A549 (cell line): ENCODE measurements around the gene DBF4B. TPM values are rescaled to one million over a fixed set of nuclear protein-coding genes. Genes with fewer than 3 reads are reported as not detected.

Source experiments
- ATAC-seq, 2 experiments: fragments of 200-7000 bp in 1 of 2; fragments of >200 bp in 1 of 2; cut with Nextera tagmentation in 1 of 2; cut with Tn5 transposase in 1 of 2; 3 replicates each; pipeline versions ENCODE4 v1.8.0 to v1.9.1; 2018 to 2020; ENCODE audit warnings: mild to moderate bottlenecking in 1 of 2, moderate library complexity in 1 of 2
- CTCF ChIA-PET: fragments of 300-600 bp; sonication (Branson Sonifier 250); formaldehyde crosslinking; extraction: SDS; loops from one replicate; lab custom pipeline; 2021; ENCODE audit warnings: antibody characterized with exemption, inconsistent platforms; lab: Yijun Ruan, JAX
- POLR2A ChIA-PET: fragments of 350-600 bp; formaldehyde crosslinking; extraction: SDS; loops from one replicate; lab custom pipeline; 2021; ENCODE audit warnings: antibody characterized with exemption, inconsistent platforms; lab: Yijun Ruan, JAX
- DNase-seq, 2 experiments: peaks; one replicate each; pipeline versions ENCODE4 v3.0.0 to v3.0.0-alpha.2; 2011 to 2016; ENCODE audit warnings: low read depth in 1 of 2, low spot score in 1 of 2
- FAIRE-seq: peaks from 2 replicates; lab custom pipeline; 2011; peaks lifted over from hg19 to GRCh38; lab: Jason Lieb, UNC
- H3K27ac ChIP-seq, 2 experiments: fragments of >200 bp; sonication (Bioruptor Twin); formaldehyde crosslinking; 3 replicates each; pipeline ENCODE4 v1.5.1; 2016 to 2017
- H3K4me1 ChIP-seq: fragments of >200 bp; sonication (Bioruptor Twin); formaldehyde crosslinking; 3 replicates; pipeline ENCODE4 v1.6.1; 2016
- H3K4me2 ChIP-seq: fragments of >200 bp; sonication (Bioruptor Twin); formaldehyde crosslinking; 3 replicates; pipeline ENCODE4 v1.6.1; 2016
- H3K4me3 ChIP-seq: fragments of >200 bp; sonication (Bioruptor Twin); formaldehyde crosslinking; 3 replicates; pipeline ENCODE4 v1.5.1; 2016
- H3K9me3 ChIP-seq: fragments of >200 bp; sonication (Bioruptor Twin); formaldehyde crosslinking; 3 replicates; pipeline ENCODE4 v1.6.1; 2016
- CBX2 ChIP-seq: fragments of 200-600 bp; sonication (generic); IDR thresholded peaks from 2 replicates; pipeline ENCODE4 v1.6.1; 2016; ENCODE audit warnings: low read depth, mild to moderate bottlenecking, borderline replicate concordance
- CBX8 ChIP-seq: fragments of 200-600 bp; sonication (generic); IDR thresholded peaks from 2 replicates; pipeline ENCODE4 v1.6.1; 2016
- CHD4 ChIP-seq: fragments of 200-600 bp; sonication (generic); IDR thresholded peaks from 2 replicates; pipeline ENCODE4 v1.6.1; 2016; ENCODE audit warnings: antibody characterized with exemption, mild to moderate bottlenecking, borderline replicate concordance
- CTCF ChIP-seq: fragments of >200 bp; sonication (Bioruptor Twin); formaldehyde crosslinking; IDR thresholded peaks from 3 replicates; pipeline ENCODE4 v1.5.1; 2016
- EHF ChIP-seq: fragments of 250-450 bp; sonication (Bioruptor Pico); IDR thresholded peaks from 2 replicates; pipeline ENCODE4 v1.5.0; 2020; ENCODE audit warnings: mild to moderate bottlenecking
- ELK1 ChIP-seq: fragments of 150-350 bp; IDR thresholded peaks from 2 replicates; pipeline ENCODE4 v1.6.1; 2014; ENCODE audit warnings: low read depth, mild to moderate bottlenecking, low read length
- ESRRA ChIP-seq: fragments of 150-350 bp; IDR thresholded peaks from 2 replicates; pipeline ENCODE4 v1.6.1; 2014; ENCODE audit warnings: mild to moderate bottlenecking, low read length, borderline replicate concordance
- FOSB ChIP-seq: fragments of 250-450 bp; sonication (Bioruptor Pico); IDR thresholded peaks from 2 replicates; pipeline ENCODE4 v1.5.0; 2020; ENCODE audit warnings: mild to moderate bottlenecking, moderate library complexity
- FOSL2 ChIP-seq, 2 experiments: fragments of 450-650 bp in 1 of 2; fragments of >200 bp in 1 of 2; sonication (Bioruptor Twin) in 1 of 2; formaldehyde crosslinking; IDR thresholded peaks; 2 replicates each; pipeline versions ENCODE4 v1.5.0 to v1.6.1; 2016 to 2020; ENCODE audit warnings: mild to moderate bottlenecking in 1 of 2, moderate library complexity in 1 of 2
- GATA3 ChIP-seq: IDR thresholded peaks from 2 replicates; pipeline ENCODE4 v1.6.1; 2012; ENCODE audit warnings: borderline replicate concordance
- HMGXB4 ChIP-seq: fragments of 250-450 bp; sonication (Bioruptor Pico); IDR thresholded peaks from 2 replicates; pipeline ENCODE4 v1.5.0; 2021; ENCODE audit warnings: mild to moderate bottlenecking, moderate library complexity, borderline replicate concordance
- HOXB5 ChIP-seq: fragments of 250-450 bp; sonication (Bioruptor Pico); IDR thresholded peaks from 2 replicates; pipeline ENCODE4 v1.5.0; 2020; ENCODE audit warnings: mild to moderate bottlenecking, moderate library complexity
- NPAS2 ChIP-seq: fragments of 250-450 bp; sonication (Bioruptor Pico); IDR thresholded peaks from 2 replicates; pipeline ENCODE4 v1.8.0; 2022; ENCODE audit warnings: mild to moderate bottlenecking, moderate library complexity, borderline replicate concordance
- NR3C1 ChIP-seq: fragments of >200 bp; sonication (Bioruptor Twin); formaldehyde crosslinking; IDR thresholded peaks from 3 replicates; pipeline ENCODE4 v1.6.1; 2017
- PBX3 ChIP-seq: IDR thresholded peaks from 2 replicates; pipeline ENCODE4 v1.6.1; 2012
- POLR2AphosphoS2 ChIP-seq: conservative IDR thresholded peaks from 2 replicates; pipeline ENCODE4 v1.6.1; 2012; ENCODE audit warnings: low read length, improper control_type of control experiment, inconsistent platforms
- RARB ChIP-seq: fragments of 250-450 bp; sonication (Bioruptor Pico); IDR thresholded peaks from 2 replicates; pipeline ENCODE4 v1.8.0; 2021; ENCODE audit warnings: mild to moderate bottlenecking, moderate library complexity
- SREBF2 ChIP-seq: fragments of 450-650 bp; IDR thresholded peaks from 2 replicates; pipeline ENCODE4 v1.6.1; 2014; ENCODE audit warnings: mild to moderate bottlenecking, moderate library complexity
- ZSCAN20 ChIP-seq: fragments of 250-450 bp; sonication (Bioruptor Pico); IDR thresholded peaks from 2 replicates; pipeline ENCODE4 v1.8.0; 2022; ENCODE audit warnings: mild to moderate bottlenecking, moderate library complexity
- WGBS: methylation state at CpG from one replicate; pipeline ENCODE4 v1.1.6; 2017; ENCODE audit errors: missing lambda C conversion rate; 5-methylcytosine and 5-hydroxymethylcytosine counted together
- polyA plus RNA-seq, 4 experiments: library from polyadenylated mRNA; depleted of rRNA in 3 of 4; stranded (reverse); fragments of >200 nt; fragmentation: RNase III in 1 of 4; extraction: RNeasy Plus Mini Kit Qiagen cat#74134 plus additional on column Dnase treatment in 1 of 4; gene quantifications; 2 replicates in 3 of 4; 3 replicates in 1 of 4; pipeline ENCODE4 v1.2.3, GENCODE V29; 2011 to 2017

DBF4B gene
- polyA plus RNA-seq, 2 of the 4 experiments (the other 2 are of a cell fraction): 16.9 to 32.3 TPM

GRCh38 chr17:44672479-44673093 is 35.9 kb upstream of the DBF4B start (continued):
- TF ChIP-seq CTCF: peak; percentile 74
- no peak for TF ChIP-seq HOXB5 (CRISPR knock-in tag)
- no peak for TF ChIP-seq ELK1
- TF ChIP-seq, all 56 proteins: peak for 4

GRCh38 chr17:44673893-44674292 is 34.6 kb upstream of the DBF4B start:
- H3K4me1 ChIP-seq: no peaks in the 10 kb centered on the region
- ATAC-seq: no peak
- H3K4me2 ChIP-seq: no peak overlapping the region
- ChIA-PET POLR2A (no interaction called here), CTCF (interaction anchor here (0.6 to 1.6 kb wide), 2 partner anchors 10 to 343 kb away, joined by 3 to 4 read pairs; no protein-coding TSS in a partner anchor)
- H3K4me3 ChIP-seq: no peak overlapping the region
- no peaks in the 10 kb centered on the region for H3K9me3 ChIP-seq
- TF ChIP-seq FOSB (CRISPR knock-in tag): no peak
- no peak for TF ChIP-seq CTCF
- no peak for TF ChIP-seq HOXB5 (CRISPR knock-in tag)
- TF ChIP-seq CHD4: no peak
- no peak for TF ChIP-seq CBX8
- TF ChIP-seq, all 56 proteins: peak for 0
- H3K27ac ChIP-seq: no peak overlapping the region
- WGBS: 91% methylated on average over 2 of the region's 2 CpGs
- no peak for DNase-seq
- peak; percentile 96 for FAIRE-seq

- Histone ChIP-seq H3K4me2 (no peak overlapping the region), H3K9me3 (no peaks in the 10 kb centered on the region), H3K27ac (no peak overlapping the region), H3K4me1 (no peaks in the 10 kb centered on the region), H3K4me3 (no peak overlapping the region)
- no peak for ATAC-seq
- ChIA-PET CTCF (interaction anchor here (0.9 to 1.3 kb wide), 3 partner anchors 24 to 141 kb away, joined by 3 read pairs; no protein-coding TSS in a partner anchor), POLR2A (no interaction called here)
- 70% methylated on average over 2 of the region's 2 CpGs for WGBS
- no peak for DNase-seq
- peak; percentile 56 for FAIRE-seq
- TF ChIP-seq ZSCAN20 (CRISPR knock-in tag): no peak
- no peak for TF ChIP-seq PBX3
- TF ChIP-seq NR3C1: no peak
- TF ChIP-seq CTCF: no peak
- no peak for TF ChIP-seq RARB (CRISPR knock-in tag)
- TF ChIP-seq CBX2: no peak
- no peak for TF ChIP-seq SREBF2
- no peak for TF ChIP-seq GATA3
- TF ChIP-seq ELK1: no peak
- no peak for TF ChIP-seq HMGXB4 (CRISPR knock-in tag)
- no peak for TF ChIP-seq ESRRA
- TF ChIP-seq HOXB5 (CRISPR knock-in tag): no peak
- TF ChIP-seq POLR2AphosphoS2: no peak
- no peak for TF ChIP-seq EHF
- no peak for TF ChIP-seq FOSL2 (IDR thresholded peaks at IDR 0.05)
- TF ChIP-seq FOSL2 (CRISPR knock-in tag; IDR thresholded peaks at IDR 0.05): no peak
- TF ChIP-seq NPAS2 (CRISPR knock-in tag): no peak
These were observed 31.3 kb upstream of the DBF4B start for GRCh38 chr17:44677136-44677535.
